Prostate gland (tissue), 2 donors: ENCODE data around the gene ARMC3.

ENCODE experiments used
- CTCF ChIP-seq, 4 experiments: fragments of 200-600 bp in 2 of 4; fragments of 450-650 bp in 2 of 4; sonication (generic) in 2 of 4; IDR thresholded peaks; 1 replicate in 3 of 4; 2 replicates in 1 of 4; pipeline ENCODE4 v1.5.1; 2016 to 2019; ENCODE audit warnings: antibody characterized with exemption in 4 of 4, mild to moderate bottlenecking in 2 of 4, moderate library complexity in 2 of 4
- POLR2A ChIP-seq: fragments of 450-650 bp; IDR thresholded peaks from one replicate; pipeline ENCODE4 v1.6.1; 2016; ENCODE audit warnings: antibody characterized with exemption, mild to moderate bottlenecking
- POLR2AphosphoS5 ChIP-seq: sonication (generic); formaldehyde crosslinking; IDR thresholded peaks from one replicate; pipeline ENCODE4 v1.6.1; 2017; ENCODE audit warnings: antibody characterized with exemption

DNA sequence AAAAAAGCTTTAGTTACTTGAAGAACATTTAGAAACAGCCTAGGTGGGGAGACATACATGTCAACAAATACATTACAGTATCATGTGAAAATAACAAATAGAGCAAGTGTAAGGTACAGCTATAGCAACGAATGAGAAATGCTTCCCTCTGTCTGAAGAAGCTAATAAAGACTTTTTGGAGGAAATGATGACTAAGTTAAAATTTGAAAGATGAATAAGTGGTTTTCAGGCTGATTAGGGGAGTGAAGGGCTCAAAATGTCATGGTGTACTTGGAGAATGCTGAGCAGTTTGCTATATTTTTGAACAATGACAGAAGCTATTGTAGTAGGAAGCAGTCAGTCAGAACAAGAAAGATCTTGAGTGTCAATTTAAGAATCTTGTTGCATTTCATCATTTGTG is 2.8 kb upstream of the ARMC3 start:
- TF ChIP-seq CTCF (IDR thresholded peaks at IDR 0.05) (no peak), POLR2A (no peak), POLR2AphosphoS5 (no peak)
